ENCODE data around the gene EHD3.

EHD3 gene

GRCh38 chr2:31254237-31255203 is 20.6 kb downstream of the EHD3 start:
- DNase-seq (ENCODE audit: low read depth, low spot score) = no peak
- H3K27me3 ChIP-seq (ENCODE audit: control insufficient read depth, insufficient read depth, low read length) = no peaks in the 10 kb centered on the region
- H3K4me1 ChIP-seq (ENCODE audit: control insufficient read depth, insufficient read depth, low read length) = peaks cover 7% of the 10 kb centered on the region
- no CpG with 5 or more reads among the region's 19 CpGs for WGBS (ENCODE audit: insufficient coverage, insufficient read length)
- H3K9me3 ChIP-seq (ENCODE audit: control insufficient read depth, insufficient read depth, low read length) = no peaks in the 10 kb centered on the region
- no peaks in the 10 kb centered on the region for H3K36me3 ChIP-seq (ENCODE audit: control insufficient read depth, insufficient read depth, low read length)
- no peak overlapping the region for H3K4me3 ChIP-seq (ENCODE audit: low read length)
- H3K27ac ChIP-seq (ENCODE audit: low read length) = no peak overlapping the region

DNA sequence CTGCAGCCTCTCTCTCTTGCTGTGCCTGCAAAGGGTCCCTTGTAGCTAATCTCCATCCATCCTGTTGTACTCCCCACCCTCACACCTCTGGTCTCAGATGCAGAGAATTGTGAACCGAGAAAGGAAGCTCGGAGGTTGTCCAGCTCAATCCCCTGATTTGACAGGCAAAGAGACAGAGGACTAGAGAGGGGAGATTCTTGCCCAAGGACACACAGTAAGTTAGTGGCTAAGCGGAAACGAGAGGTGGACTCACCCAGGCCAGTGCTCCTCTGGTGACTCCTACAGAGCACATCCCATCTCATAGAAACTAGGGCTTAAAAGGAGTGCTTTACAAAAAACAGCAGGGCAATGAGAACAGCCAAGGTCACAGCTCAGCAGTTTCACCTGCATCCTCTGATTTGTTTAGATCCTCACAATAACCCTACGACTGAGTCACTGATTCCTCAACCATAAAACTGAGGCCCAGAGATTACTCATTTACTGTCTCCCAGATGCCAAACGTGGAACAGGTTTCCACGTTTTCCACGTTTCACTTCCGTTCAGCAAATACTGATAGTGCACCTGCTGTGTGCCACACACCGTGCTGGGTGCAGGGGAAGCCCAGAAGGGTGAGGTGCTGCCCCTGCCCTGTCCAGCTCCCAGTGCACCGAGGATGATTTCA is 22.1 kb downstream of the EHD3 start:
- no peak for DNase-seq (ENCODE audit: low read depth, low spot score)
- no peaks in the 10 kb centered on the region for H3K27me3 ChIP-seq (ENCODE audit: control insufficient read depth, insufficient read depth, low read length)
- H3K9me3 ChIP-seq (ENCODE audit: control insufficient read depth, insufficient read depth, low read length) = no peaks in the 10 kb centered on the region
- H3K4me3 ChIP-seq (ENCODE audit: low read length) = no peak overlapping the region
- H3K36me3 ChIP-seq (ENCODE audit: control insufficient read depth, insufficient read depth, low read length) = no peaks in the 10 kb centered on the region
- peaks cover 7% of the 10 kb centered on the region for H3K4me1 ChIP-seq (ENCODE audit: control insufficient read depth, insufficient read depth, low read length)
- no CpG with 5 or more reads among the region's 11 CpGs for WGBS (ENCODE audit: insufficient coverage, insufficient read length)
- no peak overlapping the region for H3K27ac ChIP-seq (ENCODE audit: low read length)

DNA sequence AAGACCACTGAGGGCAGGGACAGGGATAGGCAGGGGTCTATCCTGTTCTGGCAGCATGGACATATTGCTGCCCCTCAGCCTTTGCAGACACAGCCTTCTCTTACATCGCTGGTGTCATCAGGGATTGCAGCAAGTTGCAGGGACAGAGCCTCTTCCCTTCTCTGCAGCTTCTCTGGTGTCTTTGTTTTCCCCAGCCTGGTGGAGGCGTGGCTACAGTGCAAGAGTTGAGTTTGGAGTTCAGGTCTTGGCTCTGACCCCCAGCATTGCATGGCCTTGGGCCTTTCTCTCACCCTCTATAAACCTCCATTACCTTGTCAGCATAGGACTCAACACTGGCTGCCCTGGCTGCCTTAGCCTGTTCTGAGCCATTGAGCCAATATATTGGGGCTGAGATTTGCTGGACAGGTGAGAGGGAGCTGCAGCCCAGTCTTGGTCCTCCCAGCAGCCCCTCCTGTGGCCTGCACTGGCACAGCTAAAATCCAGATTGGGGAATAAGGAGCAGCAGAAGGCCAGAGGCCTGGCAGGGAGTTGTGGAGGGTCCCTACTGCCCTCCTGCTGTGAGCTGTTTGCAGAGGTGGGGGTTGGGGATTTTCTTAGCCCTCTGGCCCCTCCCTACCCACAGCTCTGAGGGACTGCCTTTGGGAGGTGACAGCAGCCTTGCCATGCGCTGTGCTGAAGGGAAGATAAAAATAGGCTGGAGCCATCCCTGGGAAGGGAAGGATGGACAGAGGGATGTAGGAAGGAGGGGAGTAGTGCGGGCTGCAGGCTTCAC is 22.8 kb downstream of the EHD3 start:
- no CpG with 5 or more reads among the region's 4 CpGs for WGBS (ENCODE audit: insufficient coverage, insufficient read length)
- Histone ChIP-seq H3K36me3 (ENCODE audit: control insufficient read depth, insufficient read depth, low read length) (no peaks in the 10 kb centered on the region), H3K4me3 (ENCODE audit: low read length) (no peak overlapping the region), H3K9me3 (ENCODE audit: control insufficient read depth, insufficient read depth, low read length) (no peaks in the 10 kb centered on the region), H3K27me3 (ENCODE audit: control insufficient read depth, insufficient read depth, low read length) (no peaks in the 10 kb centered on the region), H3K4me1 (ENCODE audit: control insufficient read depth, insufficient read depth, low read length) (peaks cover 7% of the 10 kb centered on the region), H3K27ac (ENCODE audit: low read length) (no peak overlapping the region)
- DNase-seq (ENCODE audit: low read depth, low spot score) = no peak

GRCh38 chr2:31258351-31258750 is 24.4 kb downstream of the EHD3 start:
- no peaks in the 10 kb centered on the region for H3K36me3 ChIP-seq (ENCODE audit: control insufficient read depth, insufficient read depth, low read length)
- no peak overlapping the region for H3K4me3 ChIP-seq (ENCODE audit: low read length)
- H3K4me1 ChIP-seq (ENCODE audit: control insufficient read depth, insufficient read depth, low read length) = peaks cover 7% of the 10 kb centered on the region
- no CpG with 5 or more reads among the region's 5 CpGs for WGBS (ENCODE audit: insufficient coverage, insufficient read length)
- H3K27ac ChIP-seq (ENCODE audit: low read length) = no peak overlapping the region
- no peaks in the 10 kb centered on the region for H3K9me3 ChIP-seq (ENCODE audit: control insufficient read depth, insufficient read depth, low read length)
- no peaks in the 10 kb centered on the region for H3K27me3 ChIP-seq (ENCODE audit: control insufficient read depth, insufficient read depth, low read length)
- DNase-seq (ENCODE audit: low read depth, low spot score) = no peak

DNA sequence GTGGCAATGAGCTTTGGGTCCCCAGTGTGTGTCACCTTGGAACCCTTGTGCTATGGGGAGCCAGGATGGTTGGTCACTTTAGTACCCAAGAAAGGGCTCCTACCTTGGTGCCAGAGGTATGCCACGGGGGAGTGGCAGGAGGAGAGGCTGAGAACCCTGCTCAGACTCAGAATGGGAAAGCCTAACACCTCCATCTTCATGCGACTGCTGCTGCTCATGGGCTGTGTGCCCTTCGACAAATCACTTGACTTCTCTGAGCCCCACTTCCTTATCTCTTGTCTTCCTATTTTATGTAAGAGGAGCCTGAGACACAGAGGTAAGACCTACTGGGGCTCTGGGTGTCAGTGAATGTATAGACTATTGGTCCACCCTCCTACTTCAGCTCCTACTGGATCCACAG is 25.1 kb downstream of the EHD3 start:
- Histone ChIP-seq H3K27me3 (ENCODE audit: control insufficient read depth, insufficient read depth, low read length) (no peaks in the 10 kb centered on the region), H3K9me3 (ENCODE audit: control insufficient read depth, insufficient read depth, low read length) (no peaks in the 10 kb centered on the region), H3K4me3 (ENCODE audit: low read length) (no peak overlapping the region), H3K36me3 (ENCODE audit: control insufficient read depth, insufficient read depth, low read length) (no peaks in the 10 kb centered on the region), H3K27ac (ENCODE audit: low read length) (no peak overlapping the region), H3K4me1 (ENCODE audit: control insufficient read depth, insufficient read depth, low read length) (peaks cover 7% of the 10 kb centered on the region)
- DNase-seq (ENCODE audit: low read depth, low spot score) = no peak
- no CpG with 5 or more reads among the region's 3 CpGs for WGBS (ENCODE audit: insufficient coverage, insufficient read length)

- Histone ChIP-seq H3K27ac (ENCODE audit: low read length) (no peak overlapping the region), H3K36me3 (ENCODE audit: control insufficient read depth, insufficient read depth, low read length) (no peaks in the 10 kb centered on the region), H3K4me1 (ENCODE audit: control insufficient read depth, insufficient read depth, low read length) (peaks cover 7% of the 10 kb centered on the region), H3K4me3 (ENCODE audit: low read length) (no peak overlapping the region), H3K27me3 (ENCODE audit: control insufficient read depth, insufficient read depth, low read length) (no peaks in the 10 kb centered on the region), H3K9me3 (ENCODE audit: control insufficient read depth, insufficient read depth, low read length) (no peaks in the 10 kb centered on the region)
- WGBS (ENCODE audit: insufficient coverage, insufficient read length) = no CpG with 5 or more reads among the region's 4 CpGs
- no peak for DNase-seq (ENCODE audit: low read depth, low spot score)
These were observed 26.9 kb downstream of the EHD3 start for GRCh38 chr2:31260870-31261269.

DNA sequence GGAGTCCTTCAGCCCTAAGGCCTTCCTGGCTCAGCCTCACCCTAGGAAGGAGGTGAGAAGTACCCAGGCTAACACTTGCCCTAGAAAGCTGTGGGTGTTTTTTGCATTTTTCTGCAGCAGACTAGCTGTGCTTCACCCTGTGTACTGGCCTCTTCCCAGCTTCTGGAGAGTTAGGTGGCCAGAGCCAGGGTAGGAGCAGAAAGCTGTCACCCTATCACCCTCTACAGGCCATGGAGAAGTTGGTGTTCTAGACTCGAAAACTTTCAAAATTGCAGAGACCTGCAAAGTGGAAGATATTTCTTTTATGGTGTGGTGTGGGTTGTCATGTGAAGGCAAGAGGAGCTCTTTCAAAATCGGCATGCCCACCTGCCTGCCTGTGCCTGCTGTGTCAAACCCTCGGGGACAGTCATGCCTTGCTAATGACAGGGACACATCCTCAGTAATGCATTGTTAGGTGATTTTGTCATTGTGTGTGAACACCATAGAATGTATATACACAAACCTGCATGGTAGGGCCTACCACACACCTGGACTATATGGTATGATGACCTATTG is 29.8 kb downstream of the EHD3 start:
- H3K36me3 ChIP-seq (ENCODE audit: control insufficient read depth, insufficient read depth, low read length) = no peaks in the 10 kb centered on the region
- no CpG with 5 or more reads among the region's 3 CpGs for WGBS (ENCODE audit: insufficient coverage, insufficient read length)
- no peak for DNase-seq (ENCODE audit: low read depth, low spot score)
- no peak overlapping the region for H3K4me3 ChIP-seq (ENCODE audit: low read length)
- no peaks in the 10 kb centered on the region for H3K27me3 ChIP-seq (ENCODE audit: control insufficient read depth, insufficient read depth, low read length)
- H3K4me1 ChIP-seq (ENCODE audit: control insufficient read depth, insufficient read depth, low read length) = no peaks in the 10 kb centered on the region
- H3K27ac ChIP-seq (ENCODE audit: low read length) = no peak overlapping the region
- H3K9me3 ChIP-seq (ENCODE audit: control insufficient read depth, insufficient read depth, low read length) = no peaks in the 10 kb centered on the region

DNA sequence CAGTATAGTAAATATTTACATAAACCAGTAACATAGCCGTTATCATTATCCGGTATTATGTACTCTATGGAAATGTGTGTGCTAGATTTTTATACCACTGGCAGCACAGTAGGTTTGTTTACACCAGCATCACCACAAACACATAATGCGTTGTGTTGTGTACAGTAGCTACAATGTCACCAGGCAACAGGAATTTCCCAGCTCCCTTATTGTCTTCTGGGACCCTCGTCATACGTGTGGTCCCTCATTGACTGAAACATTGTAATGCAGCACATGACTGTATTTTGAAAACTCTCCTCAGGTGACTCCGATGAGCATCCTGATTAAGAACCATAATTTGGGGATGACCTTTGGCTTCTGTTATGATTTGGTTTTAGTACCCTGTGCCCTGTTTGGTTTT is 31.3 kb downstream of the EHD3 start:
- no peak for DNase-seq (ENCODE audit: low read depth, low spot score)
- Histone ChIP-seq H3K27me3 (ENCODE audit: control insufficient read depth, insufficient read depth, low read length) (no peaks in the 10 kb centered on the region), H3K36me3 (ENCODE audit: control insufficient read depth, insufficient read depth, low read length) (no peaks in the 10 kb centered on the region), H3K4me1 (ENCODE audit: control insufficient read depth, insufficient read depth, low read length) (peaks cover 3% of the 10 kb centered on the region), H3K4me3 (ENCODE audit: low read length) (no peak overlapping the region), H3K9me3 (ENCODE audit: control insufficient read depth, insufficient read depth, low read length) (no peaks in the 10 kb centered on the region), H3K27ac (ENCODE audit: low read length) (no peak overlapping the region)
- no CpG with 5 or more reads among the region's 6 CpGs for WGBS (ENCODE audit: insufficient coverage, insufficient read length)

- Histone ChIP-seq H3K4me1 (ENCODE audit: control insufficient read depth, insufficient read depth, low read length) (peaks cover 3% of the 10 kb centered on the region), H3K36me3 (ENCODE audit: control insufficient read depth, insufficient read depth, low read length) (no peaks in the 10 kb centered on the region), H3K27me3 (ENCODE audit: control insufficient read depth, insufficient read depth, low read length) (no peaks in the 10 kb centered on the region), H3K9me3 (ENCODE audit: control insufficient read depth, insufficient read depth, low read length) (no peaks in the 10 kb centered on the region), H3K4me3 (ENCODE audit: low read length) (no peak overlapping the region), H3K27ac (ENCODE audit: low read length) (no peak overlapping the region)
- no peak for DNase-seq (ENCODE audit: low read depth, low spot score)
- WGBS (ENCODE audit: insufficient coverage, insufficient read length) = no CpG with 5 or more reads among the region's 6 CpGs
These were observed 32.9 kb downstream of the EHD3 start for GRCh38 chr2:31266804-31267203.

DNA sequence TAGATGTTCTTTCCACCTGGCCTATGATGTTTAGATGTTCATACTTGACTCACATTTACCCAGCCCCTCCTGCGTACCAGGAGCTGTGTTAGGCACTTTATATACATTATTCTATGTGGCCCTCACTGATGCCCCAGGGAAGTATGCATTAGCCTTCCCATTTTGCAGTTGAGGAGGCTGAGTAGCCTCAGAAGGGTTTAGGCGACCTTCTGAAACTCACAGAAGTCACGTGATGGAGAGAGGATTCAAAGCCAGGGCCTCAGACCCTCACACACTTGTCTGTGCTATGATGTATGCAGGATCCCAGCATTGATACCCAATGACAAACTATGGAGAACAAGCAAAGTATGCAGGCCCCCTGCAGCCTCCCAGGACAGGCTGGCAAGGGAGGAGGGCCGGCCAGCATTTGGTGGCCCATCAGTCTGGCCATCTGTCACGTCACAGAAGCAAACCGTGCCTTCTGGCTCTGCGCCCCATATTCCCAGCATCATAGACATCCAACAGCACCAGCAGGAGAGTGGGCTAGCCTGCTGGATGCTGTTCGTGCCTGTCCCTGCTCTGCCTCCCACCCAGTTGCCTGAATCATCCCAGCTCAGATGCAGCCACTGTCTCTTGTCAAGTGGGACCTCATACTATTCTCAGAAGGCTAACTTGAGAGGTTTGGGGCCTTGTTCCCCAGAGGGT is 33.6 kb downstream of the EHD3 start:
- Histone ChIP-seq H3K9me3 (ENCODE audit: control insufficient read depth, insufficient read depth, low read length) (no peaks in the 10 kb centered on the region), H3K4me3 (ENCODE audit: low read length) (no peak overlapping the region), H3K36me3 (ENCODE audit: control insufficient read depth, insufficient read depth, low read length) (no peaks in the 10 kb centered on the region), H3K27me3 (ENCODE audit: control insufficient read depth, insufficient read depth, low read length) (no peaks in the 10 kb centered on the region), H3K4me1 (ENCODE audit: control insufficient read depth, insufficient read depth, low read length) (peaks cover 3% of the 10 kb centered on the region), H3K27ac (ENCODE audit: low read length) (no peak overlapping the region)
- DNase-seq (ENCODE audit: low read depth, low spot score) = no peak
- WGBS (ENCODE audit: insufficient coverage, insufficient read length) = no CpG with 5 or more reads among the region's 8 CpGs
